Panc1 (cell line): Measurements from ENCODE around the gene CLK4. TPM values are rescaled to one million over a fixed set of nuclear protein-coding genes. Genes with fewer than 3 reads are reported as not detected.

Experiments used
- ATAC-seq: fragments of 200-7000 bp; cut with Tn5 transposase; 2 replicates; pipeline ENCODE4 v1.9.1; 2020; ENCODE audit warnings: mild to moderate bottlenecking, moderate library complexity
- BruUV-seq: library from RNA; stranded (reverse); fragments of 400-500 nt; replicated peaks from 2 replicates; lab custom pipeline; 2021; lab: Mats Ljungman, UMichigan
- CTCF ChIA-PET: fragments of 300-600 bp; sonication (Branson Sonifier 250); formaldehyde crosslinking; loops from one replicate; lab custom pipeline; 2022; ENCODE audit warnings: antibody characterized with exemption; lab: Charles Lee
- POLR2A ChIA-PET: fragments of 300-600 bp; sonication (Branson Sonifier 250); formaldehyde crosslinking; loops from one replicate; lab custom pipeline; 2022; ENCODE audit warnings: antibody characterized with exemption; lab: Charles Lee
- DNase-seq: peaks from one replicate; pipeline ENCODE4 v3.0.0-alpha.2; 2010; ENCODE audit warnings: low read depth, low spot score
- H3K27ac ChIP-seq: 2 replicates; pipeline ENCODE4 v1.5.1; 2011; ENCODE audit warnings: mild to moderate bottlenecking, low read length, inconsistent platforms
- H3K27me3 ChIP-seq: fragments of 200-500 bp; sonication (Bioruptor generic); 2 replicates; pipeline ENCODE4 v1.6.0; 2014; ENCODE audit warnings: low read length, inconsistent platforms; ENCODE audit not compliant: control insufficient read depth, insufficient read depth
- H3K36me3 ChIP-seq: fragments of 200-500 bp; sonication (Bioruptor generic); 2 replicates; pipeline ENCODE4 v1.5.1; 2014; ENCODE audit warnings: inconsistent platforms, mild to moderate bottlenecking, low read length, moderate library complexity; ENCODE audit not compliant: control insufficient read depth, insufficient read depth
- H3K4me1 ChIP-seq: 2 replicates; pipeline ENCODE4 v1.5.1; 2011; ENCODE audit warnings: inconsistent platforms, mild to moderate bottlenecking, low read length, moderate library complexity; ENCODE audit not compliant: control insufficient read depth, insufficient read depth
- H3K4me3 ChIP-seq, 2 experiments: 2 replicates each; pipeline ENCODE4 v1.5.1; 2011 to 2012; ENCODE audit warnings: low read depth in 2 of 2, low read length in 2 of 2, mild to moderate bottlenecking in 2 of 2, inconsistent platforms in 1 of 2, moderate library complexity in 1 of 2
- H3K9me3 ChIP-seq: fragments of 200-500 bp; sonication (Bioruptor generic); 2 replicates; pipeline ENCODE4 v1.5.1; 2014; ENCODE audit warnings: low read depth, mild to moderate bottlenecking, inconsistent platforms, low read length, moderate library complexity; ENCODE audit not compliant: control insufficient read depth, insufficient read depth
- POLR2AphosphoS5 ChIP-seq: IDR thresholded peaks from 2 replicates; pipeline ENCODE4 v1.6.1; 2012; ENCODE audit warnings: mild to moderate bottlenecking, low read depth, low read length, moderate library complexity
- SIN3A ChIP-seq: IDR thresholded peaks from 2 replicates; pipeline ENCODE4 v1.6.1; 2012; ENCODE audit warnings: low read depth, mild to moderate bottlenecking, low read length, moderate library complexity, borderline replicate concordance; ENCODE audit not compliant: insufficient read depth
- TCF7L2 ChIP-seq: IDR thresholded peaks from 2 replicates; pipeline ENCODE4 v1.6.1; 2011; ENCODE audit warnings: mild to moderate bottlenecking, low read depth, low read length, inconsistent platforms
- in situ Hi-C: cut with HindIII; loops from 2 replicates; pipeline ENCODE4 v1.10.0; 2016; ENCODE audit warnings: low sequenced_read_pairs, low pct_unique_long_range_greater_than_20kb
- intact Hi-C: fragments of 100-400 bp; cut with micrococcal nuclease; formaldehyde crosslinking; loops from one replicate; pipeline ENCODE4 v1.10.0; 2022; ENCODE audit not compliant: unreplicated experiment
- total RNA-seq: library from RNA; stranded (reverse); gene quantifications from one replicate; pipeline ENCODE4 v1.2.1, GENCODE V29; 2021; ENCODE audit not compliant: unreplicated experiment
- TF ChIP-seq, protein P1 (sequence below): fragments of 450-650 bp; IDR thresholded peaks from 2 replicates; pipeline ENCODE4 v1.5.1; 2017; ENCODE audit warnings: mild to moderate bottlenecking
- TF ChIP-seq, protein P2 (sequence below), 2 experiments: IDR thresholded peaks; 2 replicates each; pipeline ENCODE4 v1.6.1; 2011 to 2012; ENCODE audit warnings: low read depth in 2 of 2, control low read depth in 1 of 2, low read length in 1 of 2, mild to moderate bottlenecking in 1 of 2, moderate library complexity in 1 of 2; ENCODE audit not compliant: insufficient read depth in 1 of 2

Gene CLK4
- total RNA-seq, 1 experiment from 2014 or later: 23.4 TPM

DNA sequence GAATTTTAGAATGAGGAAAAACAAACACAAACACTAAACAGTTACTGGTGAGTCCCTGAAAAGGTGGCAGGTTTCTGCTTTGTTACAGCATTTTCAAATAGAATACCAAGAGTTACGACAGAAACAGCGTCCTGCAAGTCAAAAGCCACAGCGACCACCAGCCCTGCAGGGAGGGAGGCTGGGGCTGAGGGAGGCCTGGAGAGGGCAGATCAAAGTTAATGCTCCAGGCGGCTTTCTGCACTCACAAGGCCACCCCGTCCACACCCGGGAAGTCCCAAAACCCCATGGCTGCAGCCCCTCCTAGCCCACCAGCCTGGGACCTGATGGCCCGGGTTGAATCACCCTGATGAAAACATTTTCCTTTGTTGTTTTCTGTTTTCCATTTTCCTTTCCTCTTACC is 65.9 kb downstream of the CLK4 start:
- TF ChIP-seq TCF7L2 (no peak), POLR2AphosphoS5 (no peak), SIN3A (no peak)
- TF ChIP-seq, protein P1, sequence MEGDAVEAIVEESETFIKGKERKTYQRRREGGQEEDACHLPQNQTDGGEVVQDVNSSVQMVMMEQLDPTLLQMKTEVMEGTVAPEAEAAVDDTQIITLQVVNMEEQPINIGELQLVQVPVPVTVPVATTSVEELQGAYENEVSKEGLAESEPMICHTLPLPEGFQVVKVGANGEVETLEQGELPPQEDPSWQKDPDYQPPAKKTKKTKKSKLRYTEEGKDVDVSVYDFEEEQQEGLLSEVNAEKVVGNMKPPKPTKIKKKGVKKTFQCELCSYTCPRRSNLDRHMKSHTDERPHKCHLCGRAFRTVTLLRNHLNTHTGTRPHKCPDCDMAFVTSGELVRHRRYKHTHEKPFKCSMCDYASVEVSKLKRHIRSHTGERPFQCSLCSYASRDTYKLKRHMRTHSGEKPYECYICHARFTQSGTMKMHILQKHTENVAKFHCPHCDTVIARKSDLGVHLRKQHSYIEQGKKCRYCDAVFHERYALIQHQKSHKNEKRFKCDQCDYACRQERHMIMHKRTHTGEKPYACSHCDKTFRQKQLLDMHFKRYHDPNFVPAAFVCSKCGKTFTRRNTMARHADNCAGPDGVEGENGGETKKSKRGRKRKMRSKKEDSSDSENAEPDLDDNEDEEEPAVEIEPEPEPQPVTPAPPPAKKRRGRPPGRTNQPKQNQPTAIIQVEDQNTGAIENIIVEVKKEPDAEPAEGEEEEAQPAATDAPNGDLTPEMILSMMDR: no peak
- TF ChIP-seq, protein P2, sequence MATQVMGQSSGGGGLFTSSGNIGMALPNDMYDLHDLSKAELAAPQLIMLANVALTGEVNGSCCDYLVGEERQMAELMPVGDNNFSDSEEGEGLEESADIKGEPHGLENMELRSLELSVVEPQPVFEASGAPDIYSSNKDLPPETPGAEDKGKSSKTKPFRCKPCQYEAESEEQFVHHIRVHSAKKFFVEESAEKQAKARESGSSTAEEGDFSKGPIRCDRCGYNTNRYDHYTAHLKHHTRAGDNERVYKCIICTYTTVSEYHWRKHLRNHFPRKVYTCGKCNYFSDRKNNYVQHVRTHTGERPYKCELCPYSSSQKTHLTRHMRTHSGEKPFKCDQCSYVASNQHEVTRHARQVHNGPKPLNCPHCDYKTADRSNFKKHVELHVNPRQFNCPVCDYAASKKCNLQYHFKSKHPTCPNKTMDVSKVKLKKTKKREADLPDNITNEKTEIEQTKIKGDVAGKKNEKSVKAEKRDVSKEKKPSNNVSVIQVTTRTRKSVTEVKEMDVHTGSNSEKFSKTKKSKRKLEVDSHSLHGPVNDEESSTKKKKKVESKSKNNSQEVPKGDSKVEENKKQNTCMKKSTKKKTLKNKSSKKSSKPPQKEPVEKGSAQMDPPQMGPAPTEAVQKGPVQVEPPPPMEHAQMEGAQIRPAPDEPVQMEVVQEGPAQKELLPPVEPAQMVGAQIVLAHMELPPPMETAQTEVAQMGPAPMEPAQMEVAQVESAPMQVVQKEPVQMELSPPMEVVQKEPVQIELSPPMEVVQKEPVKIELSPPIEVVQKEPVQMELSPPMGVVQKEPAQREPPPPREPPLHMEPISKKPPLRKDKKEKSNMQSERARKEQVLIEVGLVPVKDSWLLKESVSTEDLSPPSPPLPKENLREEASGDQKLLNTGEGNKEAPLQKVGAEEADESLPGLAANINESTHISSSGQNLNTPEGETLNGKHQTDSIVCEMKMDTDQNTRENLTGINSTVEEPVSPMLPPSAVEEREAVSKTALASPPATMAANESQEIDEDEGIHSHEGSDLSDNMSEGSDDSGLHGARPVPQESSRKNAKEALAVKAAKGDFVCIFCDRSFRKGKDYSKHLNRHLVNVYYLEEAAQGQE (IDR thresholded peaks at IDR 0.05; ENCODE audit: insufficient read depth in 1 of 2, low read depth in 2 of 2, low read length in 1 of 2): no peak
- H3K36me3 ChIP-seq: no peaks in the 10 kb centered on the region
- H3K9me3 ChIP-seq: no peaks in the 10 kb centered on the region
- no peak overlapping the region for H3K27ac ChIP-seq
- ChIA-PET POLR2A (no interaction called here), CTCF (interaction anchor here (0.7 kb wide), 1 partner anchor 89 kb away, joined by 3 read pairs; no protein-coding TSS in a partner anchor)
- H3K27me3 ChIP-seq: no peaks in the 10 kb centered on the region; the same call in 1 of the 2 replicates
- no peak for ATAC-seq
- in situ Hi-C loops: no loop called here
- BruUV-seq: no TSS peak
- DNase-seq: no peak
- intact Hi-C loops: no loop called here
- H3K4me1 ChIP-seq: no peaks in the 10 kb centered on the region
- no peak overlapping the region for H3K4me3 ChIP-seq

DNA sequence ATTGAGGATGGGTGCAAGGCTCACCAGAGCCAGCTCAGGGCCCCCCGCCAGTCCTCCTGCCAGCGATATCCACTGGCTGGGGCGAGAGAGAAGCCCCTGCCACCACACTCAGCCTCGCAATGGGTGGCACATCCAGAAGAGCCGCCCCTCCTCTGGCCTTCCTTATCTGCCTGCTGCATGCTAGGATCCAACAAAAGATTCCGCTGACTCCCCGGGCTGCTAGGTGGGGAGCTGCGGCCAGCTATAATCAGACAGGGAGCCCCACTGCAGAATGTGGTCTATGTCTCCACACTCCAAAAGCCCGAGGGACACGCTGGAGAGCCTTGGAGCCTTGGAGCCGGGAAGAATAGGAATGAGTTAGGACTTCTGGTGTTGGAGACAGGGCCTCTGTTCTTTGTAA is 69.4 kb downstream of the CLK4 start:
- ChIA-PET POLR2A (no interaction called here), CTCF (no interaction called here)
- Histone ChIP-seq H3K36me3 (no peaks in the 10 kb centered on the region), H3K27ac (no peak overlapping the region), H3K4me3 (no peak overlapping the region), H3K9me3 (no peaks in the 10 kb centered on the region), H3K4me1 (no peaks in the 10 kb centered on the region), H3K27me3 (no peaks in the 10 kb centered on the region; the same call in 1 of the 2 replicates)
- no TSS peak for BruUV-seq
- intact Hi-C loops (no loop called here), in situ Hi-C loops (no loop called here)
- DNase-seq (no peak), ATAC-seq (no peak)
- TF ChIP-seq POLR2AphosphoS5 (no peak), TCF7L2 (no peak), SIN3A (no peak)
- TF ChIP-seq, protein P2 (IDR thresholded peaks at IDR 0.05; ENCODE audit: insufficient read depth in 1 of 2, low read depth in 2 of 2, low read length in 1 of 2): no peak
- TF ChIP-seq, protein P1: no peak
